Smooth muscle cell (in vitro differentiated cells): ENCODE data around the gene IGSF8. TPM values are rescaled to one million over a fixed set of nuclear protein-coding genes. Genes with fewer than 3 reads are reported as not detected.

Experiments
- DNase-seq: peaks from one replicate; lab custom pipeline; 2025; ENCODE audit not compliant: unreplicated experiment; lab: John Stamatoyannopoulos, UW
- H2AFZ ChIP-seq: fragments of 200-600 bp; sonication (generic); 2 replicates; pipeline ENCODE4 v1.6.0; 2016; ENCODE audit warnings: antibody characterized with exemption, low read depth, mild to moderate bottlenecking
- H3F3A ChIP-seq: fragments of 200-600 bp; sonication (generic); 2 replicates; pipeline ENCODE4 v1.6.0; 2017; ENCODE audit warnings: antibody characterized with exemption, low read depth
- H3K27ac ChIP-seq: fragments of 200-600 bp; sonication (generic); 2 replicates; pipeline ENCODE4 v1.5.1; 2016; ENCODE audit warnings: low read depth, mild to moderate bottlenecking
- H3K27me3 ChIP-seq: fragments of 200-600 bp; sonication (generic); 2 replicates; pipeline ENCODE4 v1.6.1; 2016; ENCODE audit warnings: low read depth, mild to moderate bottlenecking
- H3K36me3 ChIP-seq: fragments of 200-600 bp; sonication (generic); 2 replicates; pipeline ENCODE4 v1.5.1; 2016; ENCODE audit warnings: low read depth
- H3K4me1 ChIP-seq: fragments of 200-600 bp; sonication (generic); 2 replicates; pipeline ENCODE4 v1.5.1; 2016; ENCODE audit warnings: low read depth
- H3K4me2 ChIP-seq: fragments of 200-600 bp; sonication (generic); 2 replicates; pipeline ENCODE4 v1.6.0; 2016; ENCODE audit warnings: mild to moderate bottlenecking
- H3K4me3 ChIP-seq: fragments of 200-600 bp; sonication (generic); 2 replicates; pipeline ENCODE4 v1.5.1; 2016; ENCODE audit warnings: mild to moderate bottlenecking
- H3K79me2 ChIP-seq: fragments of 200-600 bp; sonication (generic); 2 replicates; pipeline ENCODE4 v1.6.0; 2016; ENCODE audit warnings: low read depth, mild to moderate bottlenecking
- H3K9ac ChIP-seq: fragments of 200-600 bp; sonication (generic); 2 replicates; pipeline ENCODE4 v1.6.0; 2016; ENCODE audit warnings: low read depth
- H3K9me3 ChIP-seq: fragments of 200-600 bp; sonication (generic); replicated peaks from 2 replicates; pipeline ENCODE4 v1.5.1; 2016; ENCODE audit warnings: low read depth
- H4K20me1 ChIP-seq: fragments of 200-600 bp; sonication (generic); 2 replicates; pipeline ENCODE4 v1.6.0; 2016; ENCODE audit warnings: low read depth
- WGBS: methylation state at CpG from one replicate; pipeline ENCODE4 v1.1.7; 2016; ENCODE audit warnings: low lambda C conversion rate; 5-methylcytosine and 5-hydroxymethylcytosine counted together
- polyA plus RNA-seq: library from polyadenylated mRNA; unstranded; fragments of >200 nt; fragmentation: Nextera tagmentation; extraction: Ambion mirVana; gene quantifications from 2 replicates; pipeline ENCODE4 v1.2.1, GENCODE V29; 2016
- total RNA-seq: library from RNA; depleted of rRNA; stranded (reverse); fragments of >200 nt; gene quantifications from 2 replicates; pipeline ENCODE4 v1.2.3, GENCODE V29; 2014
- TF ChIP-seq, protein P1 (sequence below): fragments of 200-600 bp; sonication (generic); IDR thresholded peaks from 2 replicates; pipeline ENCODE4 v1.5.1; 2017; ENCODE audit warnings: borderline replicate concordance, mild to moderate bottlenecking, antibody characterized with exemption; ENCODE audit not compliant: insufficient read depth, poor library complexity, severe bottlenecking

IGSF8 gene
- total and polyA plus RNA-seq, 2 experiments from 2014 or later: 20.8 to 30.2 TPM

GRCh38 chr1:160046494-160047110 lies 51.8 kb downstream of the IGSF8 start:
- H3K4me3 ChIP-seq: no peak overlapping the region
- H3K4me2 ChIP-seq: peak overlapping the region; percentile 71
- no peak overlapping the region for H2AFZ ChIP-seq
- no peak for DNase-seq
- H4K20me1 ChIP-seq: no peaks in the 10 kb centered on the region
- peaks cover 21% of the 10 kb centered on the region for H3K4me1 ChIP-seq
- WGBS: 15% methylated on average over 11 of the region's 11 CpGs
- H3K27ac ChIP-seq: no peak overlapping the region
- H3F3A ChIP-seq: no peaks in the 10 kb centered on the region
- no peaks in the 10 kb centered on the region for H3K79me2 ChIP-seq
- H3K36me3 ChIP-seq: no peaks in the 10 kb centered on the region
- H3K9ac ChIP-seq: no peak overlapping the region
- H3K9me3 ChIP-seq: no peaks in the 10 kb centered on the region
- TF ChIP-seq, protein P1, sequence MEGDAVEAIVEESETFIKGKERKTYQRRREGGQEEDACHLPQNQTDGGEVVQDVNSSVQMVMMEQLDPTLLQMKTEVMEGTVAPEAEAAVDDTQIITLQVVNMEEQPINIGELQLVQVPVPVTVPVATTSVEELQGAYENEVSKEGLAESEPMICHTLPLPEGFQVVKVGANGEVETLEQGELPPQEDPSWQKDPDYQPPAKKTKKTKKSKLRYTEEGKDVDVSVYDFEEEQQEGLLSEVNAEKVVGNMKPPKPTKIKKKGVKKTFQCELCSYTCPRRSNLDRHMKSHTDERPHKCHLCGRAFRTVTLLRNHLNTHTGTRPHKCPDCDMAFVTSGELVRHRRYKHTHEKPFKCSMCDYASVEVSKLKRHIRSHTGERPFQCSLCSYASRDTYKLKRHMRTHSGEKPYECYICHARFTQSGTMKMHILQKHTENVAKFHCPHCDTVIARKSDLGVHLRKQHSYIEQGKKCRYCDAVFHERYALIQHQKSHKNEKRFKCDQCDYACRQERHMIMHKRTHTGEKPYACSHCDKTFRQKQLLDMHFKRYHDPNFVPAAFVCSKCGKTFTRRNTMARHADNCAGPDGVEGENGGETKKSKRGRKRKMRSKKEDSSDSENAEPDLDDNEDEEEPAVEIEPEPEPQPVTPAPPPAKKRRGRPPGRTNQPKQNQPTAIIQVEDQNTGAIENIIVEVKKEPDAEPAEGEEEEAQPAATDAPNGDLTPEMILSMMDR: peak; percentile 64
- peaks cover 10% of the 10 kb centered on the region for H3K27me3 ChIP-seq

GRCh38 chr1:160045653-160046052 lies 52.8 kb downstream of the IGSF8 start:
- Histone ChIP-seq H2AFZ (no peak overlapping the region), H3K4me1 (peaks cover 21% of the 10 kb centered on the region), H3K27ac (no peak overlapping the region), H4K20me1 (no peaks in the 10 kb centered on the region), H3K9me3 (no peaks in the 10 kb centered on the region), H3K36me3 (no peaks in the 10 kb centered on the region), H3K27me3 (peaks cover 10% of the 10 kb centered on the region), H3K4me2 (no peak overlapping the region), H3F3A (no peaks in the 10 kb centered on the region), H3K79me2 (no peaks in the 10 kb centered on the region), H3K9ac (no peak overlapping the region), H3K4me3 (no peak overlapping the region)
- 73% methylated on average over 2 of the region's 2 CpGs for WGBS
- no peak for DNase-seq
- TF ChIP-seq, protein P1: no peak

- Histone ChIP-seq H3K27ac (no peak overlapping the region), H3K79me2 (no peaks in the 10 kb centered on the region), H3K4me1 (peaks cover 15% of the 10 kb centered on the region), H3K36me3 (no peaks in the 10 kb centered on the region), H3K4me2 (no peak overlapping the region), H3K9ac (no peak overlapping the region), H4K20me1 (no peaks in the 10 kb centered on the region), H3K9me3 (no peaks in the 10 kb centered on the region), H3F3A (no peaks in the 10 kb centered on the region), H3K27me3 (peaks cover 10% of the 10 kb centered on the region), H2AFZ (no peak overlapping the region), H3K4me3 (no peak overlapping the region)
- DNase-seq: no peak
- TF ChIP-seq, protein P1: no peak
These were observed 54.9 kb downstream of the IGSF8 start for GRCh38 chr1:160043543-160043942.

Other genes with a start within 250 kb of the IGSF8 start
- gene VSIG8, start 236.0 kb downstream of the IGSF8 start, total RNA-seq: not detected in 2 replicates
- 0.29 and 1.3 TPM in 2 replicates for gene VSIG8, start 236.0 kb downstream of the IGSF8 start, polyA plus RNA-seq
- gene CFAP45, start 198.5 kb downstream of the IGSF8 start, total RNA-seq: 1.1 and 1.3 TPM in 2 replicates
- 1.2 and 1.9 TPM in 2 replicates for gene CFAP45, start 198.5 kb downstream of the IGSF8 start, polyA plus RNA-seq
- gene TAGLN2, start 173.1 kb downstream of the IGSF8 start, total RNA-seq: 390 and 408 TPM in 2 replicates
- 1,005 and 1,171 TPM in 2 replicates for gene TAGLN2, start 173.1 kb downstream of the IGSF8 start, polyA plus RNA-seq
- 0.49 and 0.99 TPM in 2 replicates for gene IGSF9, start 153.0 kb downstream of the IGSF8 start, total RNA-seq
- 2.1 and 6.6 TPM in 2 replicates for gene IGSF9, start 153.0 kb downstream of the IGSF8 start, polyA plus RNA-seq
- 1.3 TPM in 1 of 2 replicates, not detected in the other for gene SLAMF9, start 144.4 kb downstream of the IGSF8 start, total RNA-seq
- 1.8 and 2.1 TPM in 2 replicates for gene SLAMF9, start 144.4 kb downstream of the IGSF8 start, polyA plus RNA-seq
- 4.7 and 5.2 TPM in 2 replicates for gene PIGM, start 66.6 kb downstream of the IGSF8 start, total RNA-seq
- 2.9 and 3.0 TPM in 2 replicates for gene PIGM, start 66.6 kb downstream of the IGSF8 start, polyA plus RNA-seq
- not detected in 2 replicates for gene KCNJ10, start 28.5 kb downstream of the IGSF8 start, total RNA-seq
- gene KCNJ10, start 28.5 kb downstream of the IGSF8 start, polyA plus RNA-seq: not detected in 2 replicates
- not detected in 2 replicates for gene KCNJ9, start 17.1 kb downstream of the IGSF8 start, total RNA-seq
- not detected in 2 replicates for gene KCNJ9, start 17.1 kb downstream of the IGSF8 start, polyA plus RNA-seq
- not detected in 2 replicates for gene ATP1A2, start 17.1 kb upstream of the IGSF8 start, total RNA-seq
- gene ATP1A2, start 17.1 kb upstream of the IGSF8 start, polyA plus RNA-seq: 0.07 TPM in 1 of 2 replicates, not detected in the other
- not detected in 2 replicates for gene ATP1A4, start 53.0 kb upstream of the IGSF8 start, total RNA-seq
- gene ATP1A4, start 53.0 kb upstream of the IGSF8 start, polyA plus RNA-seq: not detected in 2 replicates
- gene CASQ1, start 92.0 kb upstream of the IGSF8 start, total RNA-seq: 0.36 TPM in 1 of 2 replicates, not detected in the other
- 0.48 TPM in 1 of 2 replicates, not detected in the other for gene CASQ1, start 92.0 kb upstream of the IGSF8 start, polyA plus RNA-seq
- 85.0 and 115 TPM in 2 replicates for gene PEA15, start 106.8 kb upstream of the IGSF8 start, total RNA-seq
- 73.1 and 80.6 TPM in 2 replicates for gene PEA15, start 106.8 kb upstream of the IGSF8 start, polyA plus RNA-seq
- gene DCAF8, start 163.9 kb upstream of the IGSF8 start, total RNA-seq: 56.7 and 63.6 TPM in 2 replicates
- 79.9 and 92.6 TPM in 2 replicates for gene DCAF8, start 163.9 kb upstream of the IGSF8 start, polyA plus RNA-seq
- gene PEX19, start 186.5 kb upstream of the IGSF8 start, total RNA-seq: 40.2 and 47.1 TPM in 2 replicates
- 29.2 and 34.5 TPM in 2 replicates for gene PEX19, start 186.5 kb upstream of the IGSF8 start, polyA plus RNA-seq
- 171 and 197 TPM in 2 replicates for gene COPA, start 244.6 kb upstream of the IGSF8 start, total RNA-seq
- gene COPA, start 244.6 kb upstream of the IGSF8 start, polyA plus RNA-seq: 182 and 196 TPM in 2 replicates
- 67.4 and 73.4 TPM in 2 replicates for gene NCSTN, start 244.8 kb upstream of the IGSF8 start, total RNA-seq
- gene NCSTN, start 244.8 kb upstream of the IGSF8 start, polyA plus RNA-seq: 67.6 and 81.4 TPM in 2 replicates